NCI-H524 treated with DMSO at 0.1 percent for 48 hours (cell line): ENCODE data around the gene ADAMTS17.

Experiments
- DNase-seq: peaks from one replicate; lab custom pipeline; 2025; lab: John Stamatoyannopoulos, UW

The ADAMTS17 gene

DNA sequence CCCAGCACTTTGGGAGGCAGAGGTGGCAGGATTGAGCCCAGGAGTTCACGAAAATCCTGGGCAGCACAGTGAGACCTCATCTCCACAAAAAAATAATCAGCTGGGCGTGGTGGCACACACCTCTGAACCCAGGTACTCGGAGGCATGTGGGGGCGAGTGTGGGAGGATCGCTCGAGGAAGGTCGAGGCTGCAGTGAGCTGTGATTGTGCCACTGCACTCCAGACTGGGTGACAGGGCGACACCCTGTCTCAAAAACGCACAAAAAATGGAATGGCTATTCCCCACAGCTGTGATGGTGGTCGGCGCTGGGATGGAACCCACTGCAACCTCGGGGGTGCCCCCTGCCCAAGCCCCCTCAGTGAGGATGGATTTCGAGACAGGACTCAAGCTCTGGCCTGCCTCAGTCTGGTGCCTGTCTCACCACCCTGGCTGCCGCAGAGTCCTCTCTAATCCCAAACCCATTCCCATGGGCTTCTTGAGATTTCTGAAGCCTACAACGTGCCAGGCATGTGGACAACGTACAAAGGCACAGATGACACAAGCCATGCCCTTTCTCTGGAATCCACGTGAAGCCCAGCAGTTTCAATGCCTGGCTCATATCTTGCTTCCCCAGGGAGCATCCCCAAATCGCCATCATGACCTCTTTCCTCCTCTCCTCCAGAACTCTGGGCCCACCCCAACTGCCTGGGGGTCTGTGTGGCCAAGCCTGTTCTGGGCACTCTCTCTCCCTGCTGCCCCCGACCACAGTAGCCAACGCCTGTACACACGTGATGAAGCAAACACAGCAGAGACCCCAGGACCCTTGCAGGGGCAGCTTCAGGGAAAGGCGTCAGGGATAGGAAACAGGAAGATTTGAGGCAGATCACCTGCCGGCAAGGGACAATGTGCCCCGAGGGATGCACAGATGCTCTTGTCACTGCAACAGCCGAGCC lies 32.4 kb downstream of the ADAMTS17 start:
- DNase-seq: no peak

DNA sequence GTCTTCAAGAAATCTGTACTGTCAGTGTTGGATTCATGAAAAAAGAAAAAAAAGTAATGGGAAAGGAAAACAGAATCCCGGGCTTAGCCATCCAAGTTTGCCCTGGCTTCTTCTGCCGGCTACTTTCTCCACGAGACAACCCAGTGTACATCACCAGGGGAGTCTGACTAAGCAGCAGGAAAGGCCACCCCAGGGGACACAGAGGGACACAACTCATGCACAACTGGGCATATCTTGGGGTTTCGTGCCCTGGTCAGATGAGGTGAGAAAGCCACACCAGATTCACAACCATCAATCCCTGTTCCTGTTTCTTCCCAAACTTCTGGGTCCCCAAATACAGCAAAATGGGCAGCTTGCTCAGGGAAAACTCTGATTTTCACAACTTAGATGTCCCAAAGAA lies 33.2 kb downstream of the ADAMTS17 start:
- no peak for DNase-seq

DNA sequence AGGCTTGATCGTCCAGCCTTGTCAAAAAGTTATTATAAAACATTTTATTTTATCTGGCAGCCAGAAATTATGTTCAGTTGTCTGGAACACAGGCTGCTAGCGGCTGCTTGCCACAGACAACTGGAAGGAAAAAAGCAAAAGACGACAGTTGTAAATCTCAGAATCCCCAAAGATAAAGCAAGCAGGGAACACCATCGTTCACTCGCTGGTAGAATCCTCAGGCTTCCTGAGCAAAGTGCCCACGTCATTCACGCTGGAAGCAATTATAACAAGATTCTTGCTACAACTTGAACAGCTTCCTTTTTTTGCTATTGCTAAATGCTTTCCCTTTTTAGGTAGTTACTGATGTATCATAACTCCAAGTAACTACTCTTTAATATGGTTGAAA lies 33.6 kb downstream of the ADAMTS17 start:
- no peak for DNase-seq

DNA sequence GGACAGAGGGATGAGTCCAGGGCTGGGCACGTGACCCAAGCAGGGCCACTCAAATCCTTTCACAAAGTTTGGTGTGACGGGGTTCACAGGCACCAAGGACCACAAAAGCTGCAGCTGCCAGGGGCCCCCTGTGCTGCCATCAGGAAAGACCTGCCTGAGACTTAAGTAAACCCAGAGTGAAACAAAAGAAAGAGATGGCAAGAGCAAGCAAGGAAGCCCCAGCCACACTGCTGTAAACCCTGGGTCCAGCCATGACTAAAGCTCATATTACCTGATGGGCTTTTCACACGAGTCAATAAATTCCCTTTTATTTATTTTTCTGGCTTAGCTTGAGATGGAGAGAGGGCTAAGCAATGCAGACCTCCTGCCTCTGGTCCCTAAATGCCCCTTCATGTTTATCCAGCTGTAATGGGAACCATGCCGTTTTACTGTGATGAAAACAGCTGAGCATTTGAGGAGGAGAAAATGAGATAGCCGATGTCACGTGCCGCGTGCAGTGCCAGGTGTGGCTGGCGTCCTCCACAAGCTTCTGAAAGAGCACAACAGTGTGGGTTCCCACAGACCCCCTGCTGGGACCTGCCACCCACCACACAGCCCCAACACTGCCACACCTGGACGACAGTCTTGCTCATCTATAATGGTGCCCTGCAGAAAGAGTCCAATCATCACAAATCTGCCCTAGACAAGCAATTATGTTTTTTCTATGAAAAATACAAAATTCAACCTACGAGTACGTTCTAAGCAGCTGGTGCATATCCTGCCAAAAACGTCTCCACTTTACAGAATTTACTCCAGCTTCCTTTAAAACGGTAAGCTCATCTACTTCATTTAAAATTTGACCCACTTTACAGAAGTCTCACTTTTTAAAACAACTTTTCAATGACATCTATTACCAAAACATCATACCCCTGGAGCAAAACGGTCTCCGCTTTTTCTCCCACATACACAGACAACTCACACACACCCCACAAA lies 34.2 kb downstream of the ADAMTS17 start:
- no peak for DNase-seq

DNA sequence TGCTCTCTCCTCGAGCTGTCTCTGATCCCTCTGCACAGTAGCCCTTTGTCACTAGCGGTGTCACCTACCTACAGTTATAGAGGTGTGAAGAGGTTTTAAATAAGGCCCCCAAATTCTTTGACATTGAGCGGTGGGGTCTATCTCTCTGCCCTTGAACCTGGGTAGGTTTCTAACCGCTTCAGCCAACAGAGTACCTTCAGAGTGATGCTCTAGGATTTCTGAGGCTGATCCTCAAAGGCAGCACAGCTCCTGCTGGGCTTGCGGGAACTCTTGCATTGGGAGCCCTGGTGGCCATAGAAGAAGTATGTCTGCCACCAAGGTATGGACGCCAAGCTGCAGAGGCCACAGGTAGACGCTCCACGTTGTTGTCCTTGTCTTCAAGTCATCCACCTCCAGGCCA lies 35.7 kb downstream of the ADAMTS17 start:
- no peak for DNase-seq

DNA sequence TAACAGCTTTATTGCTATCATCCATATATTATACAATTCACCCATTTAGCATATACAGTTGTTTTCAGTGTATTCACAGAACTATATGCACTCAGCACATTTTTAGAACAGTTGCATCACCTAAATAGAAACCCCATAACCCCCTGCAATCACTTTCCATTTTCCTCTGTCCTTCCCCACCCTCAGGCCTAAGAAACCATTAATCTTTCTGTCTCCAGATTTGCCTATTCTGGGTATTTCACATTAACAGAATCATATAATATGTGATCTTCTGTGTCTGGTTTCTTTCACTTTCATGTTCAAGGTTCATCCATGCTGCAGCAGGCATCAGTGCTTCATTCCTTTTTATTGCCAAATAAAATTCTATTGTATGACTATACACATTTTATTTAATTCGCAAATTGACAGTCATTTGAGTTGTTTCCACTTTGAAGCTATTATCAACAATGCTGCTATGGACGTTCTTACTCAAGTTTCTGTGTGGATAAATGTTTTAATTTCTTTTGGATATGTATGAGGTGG lies 39.8 kb downstream of the ADAMTS17 start:
- no peak for DNase-seq

DNA sequence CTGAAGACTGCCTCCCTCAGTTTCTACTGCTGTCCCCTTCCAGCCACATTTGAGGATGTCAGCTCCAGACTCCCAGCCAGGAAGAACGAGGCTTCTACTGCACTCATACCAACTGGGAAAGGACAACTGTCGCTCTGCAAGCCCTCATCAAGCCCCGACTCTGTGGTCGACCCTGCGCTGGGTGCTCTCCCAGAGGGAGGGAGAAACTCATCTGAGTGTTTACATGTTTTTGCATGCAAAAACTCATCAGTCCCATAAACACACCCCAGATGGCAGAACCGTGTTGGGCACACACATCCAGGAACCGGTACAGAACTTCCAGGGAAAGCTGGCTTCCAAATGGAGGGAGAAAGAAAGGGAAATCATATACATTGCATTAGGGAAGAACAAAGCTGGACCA lies 43.5 kb downstream of the ADAMTS17 start:
- no peak for DNase-seq

DNA sequence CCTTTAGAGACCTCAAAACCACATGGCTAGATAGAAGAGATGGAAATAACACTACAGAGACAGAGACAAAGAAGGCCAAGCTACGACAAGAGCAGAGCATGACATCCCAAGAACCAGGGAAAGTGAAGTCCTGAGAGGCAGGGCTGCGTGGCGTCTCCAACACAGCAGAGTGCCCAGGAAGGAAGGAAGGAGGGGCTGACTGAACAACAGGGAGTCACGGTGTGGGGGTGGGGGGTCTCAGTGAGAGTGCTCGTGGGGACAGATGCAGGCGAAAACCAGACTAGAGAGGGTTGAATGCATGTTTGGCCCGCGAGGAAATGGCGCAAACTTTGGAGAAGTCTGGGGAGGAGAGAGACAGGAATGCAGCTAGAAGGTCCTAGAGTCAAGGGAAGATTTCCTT lies 44.0 kb downstream of the ADAMTS17 start:
- no peak for DNase-seq

DNA sequence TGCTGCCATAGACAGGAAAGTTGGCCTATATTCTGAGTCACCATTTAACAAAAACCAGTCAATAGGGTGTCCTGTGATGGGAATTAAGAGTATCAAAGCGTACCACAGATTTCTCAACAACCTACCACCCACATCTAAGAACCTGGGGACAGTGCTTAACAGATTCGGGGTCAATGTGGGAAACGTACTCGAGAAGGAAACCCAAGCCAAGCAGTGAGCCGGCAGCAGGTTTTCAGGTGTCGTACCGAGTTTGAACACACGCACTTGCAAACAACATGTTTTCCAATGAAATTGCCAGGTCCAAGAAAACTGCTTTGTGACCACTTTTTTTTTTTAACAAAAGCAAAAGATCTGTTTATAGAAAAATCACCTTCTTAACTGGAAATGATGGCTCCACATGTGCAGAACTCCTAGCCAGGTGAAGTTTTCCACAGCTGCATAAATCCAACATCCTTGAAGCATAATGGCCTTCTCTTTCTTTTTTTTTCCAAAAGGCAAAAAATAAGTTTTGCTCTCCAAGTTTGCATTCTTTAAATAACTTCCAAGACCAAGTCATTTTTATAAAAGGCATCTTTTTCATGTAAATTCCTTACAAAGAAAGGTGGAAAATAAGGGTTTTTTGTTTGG lies 45.7 kb downstream of the ADAMTS17 start:
- DNase-seq: no peak

DNA sequence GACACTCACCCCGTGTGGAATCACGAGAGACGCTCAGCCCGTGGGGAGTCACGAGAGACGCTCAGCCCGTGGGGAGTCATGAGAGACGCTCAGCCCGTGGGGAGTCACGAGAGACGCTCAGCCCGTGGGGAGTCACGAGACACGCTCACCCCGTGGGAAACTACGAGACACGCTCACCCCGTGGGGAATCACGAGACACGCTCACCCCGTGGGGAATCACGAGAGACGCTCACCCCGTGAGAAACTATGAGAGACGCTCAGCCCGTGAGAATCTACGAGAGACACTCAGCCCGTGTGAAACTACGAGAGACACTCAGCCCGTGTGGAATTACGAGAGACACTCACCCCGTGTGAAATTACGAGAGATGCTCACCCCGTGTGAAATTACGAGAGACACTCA lies 49.8 kb downstream of the ADAMTS17 start:
- DNase-seq: no peak

DNA sequence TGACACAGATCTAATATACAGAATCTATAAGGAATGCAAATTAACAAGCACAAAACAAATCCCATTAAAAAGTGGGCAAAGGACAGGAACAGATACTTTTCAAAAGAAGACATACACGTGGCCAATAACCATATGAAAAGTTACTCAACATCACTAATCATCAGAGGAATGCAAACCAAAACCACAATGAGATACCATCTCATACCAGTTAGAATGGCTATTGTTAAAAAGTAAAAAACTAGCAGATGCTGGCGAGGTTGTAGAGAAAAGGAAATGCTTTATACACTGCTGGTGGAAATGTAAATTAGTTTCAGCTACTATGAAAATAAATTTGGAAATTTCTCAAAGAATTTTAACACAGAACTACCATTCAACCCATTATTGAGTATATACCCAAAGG lies 50.7 kb downstream of the ADAMTS17 start:
- no peak for DNase-seq

DNA sequence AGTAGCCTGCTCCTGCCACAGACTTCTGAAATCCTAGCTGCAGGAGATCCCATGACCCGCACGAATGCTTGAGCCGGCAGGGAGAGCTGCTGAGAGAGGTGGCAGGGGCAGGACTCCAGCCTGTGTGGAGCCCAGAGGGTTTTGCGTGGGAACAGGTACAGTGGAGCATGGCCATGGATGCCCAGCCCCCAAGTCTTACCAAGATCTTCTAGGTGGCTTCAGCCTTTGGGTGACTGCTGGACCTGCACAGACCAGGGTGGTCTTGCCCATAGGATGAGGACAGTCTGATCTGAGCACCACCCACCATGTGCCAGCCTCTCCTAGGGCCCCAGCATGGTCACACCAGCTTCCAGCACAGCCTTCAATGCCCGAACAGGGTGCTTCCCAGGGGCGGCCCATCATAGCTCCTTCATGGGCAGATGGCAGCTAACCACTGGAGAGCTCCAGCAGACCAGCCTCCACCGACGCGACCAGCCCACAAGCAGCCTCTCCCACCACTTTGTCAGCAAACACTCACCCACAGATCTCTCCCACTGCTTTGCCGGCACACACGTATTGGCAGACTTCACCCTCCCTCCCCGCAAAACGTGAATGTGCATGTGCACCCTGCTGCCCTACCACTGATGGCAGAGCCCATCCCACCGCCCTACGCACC lies 56.0 kb downstream of the ADAMTS17 start:
- no peak for DNase-seq

DNA sequence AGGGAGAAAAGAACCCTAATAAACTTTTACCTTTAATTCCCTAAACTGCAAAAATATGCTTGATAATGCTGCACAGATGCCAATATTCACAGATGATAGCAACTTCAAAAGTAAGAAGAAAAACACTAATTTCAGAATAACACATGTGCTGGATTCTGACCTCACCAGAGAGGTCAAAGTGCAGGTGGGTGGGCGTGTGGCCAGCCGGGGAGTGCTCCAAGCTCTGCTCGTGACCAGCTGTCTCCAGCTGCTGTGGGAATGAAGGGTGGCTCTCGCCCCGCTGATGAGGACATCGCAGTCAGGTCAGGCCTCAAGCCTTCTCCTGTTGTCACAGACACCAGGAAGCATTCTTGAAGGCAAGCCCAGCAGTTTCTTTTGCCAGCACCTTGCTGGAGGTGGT lies 57.1 kb downstream of the ADAMTS17 start:
- no peak for DNase-seq

DNA sequence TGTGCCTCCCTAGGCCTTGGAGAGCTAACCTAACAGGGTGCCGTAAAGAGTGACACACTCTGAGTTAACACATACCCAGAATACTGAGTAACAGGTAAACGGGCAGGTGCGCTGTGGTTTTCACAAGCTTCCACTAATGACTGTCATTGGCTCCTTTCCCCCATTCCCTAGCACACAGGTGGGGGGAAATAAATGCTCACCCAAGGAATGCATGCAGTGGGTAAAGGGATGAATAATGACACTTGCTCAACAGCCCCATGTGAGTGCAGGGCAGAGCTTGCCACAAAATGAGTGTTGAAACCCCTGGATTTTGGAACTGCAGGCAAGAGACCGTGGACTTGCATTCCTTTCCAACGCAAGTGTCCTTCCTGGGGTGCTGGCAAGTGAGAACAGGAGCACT lies 57.6 kb downstream of the ADAMTS17 start:
- DNase-seq: no peak

DNA sequence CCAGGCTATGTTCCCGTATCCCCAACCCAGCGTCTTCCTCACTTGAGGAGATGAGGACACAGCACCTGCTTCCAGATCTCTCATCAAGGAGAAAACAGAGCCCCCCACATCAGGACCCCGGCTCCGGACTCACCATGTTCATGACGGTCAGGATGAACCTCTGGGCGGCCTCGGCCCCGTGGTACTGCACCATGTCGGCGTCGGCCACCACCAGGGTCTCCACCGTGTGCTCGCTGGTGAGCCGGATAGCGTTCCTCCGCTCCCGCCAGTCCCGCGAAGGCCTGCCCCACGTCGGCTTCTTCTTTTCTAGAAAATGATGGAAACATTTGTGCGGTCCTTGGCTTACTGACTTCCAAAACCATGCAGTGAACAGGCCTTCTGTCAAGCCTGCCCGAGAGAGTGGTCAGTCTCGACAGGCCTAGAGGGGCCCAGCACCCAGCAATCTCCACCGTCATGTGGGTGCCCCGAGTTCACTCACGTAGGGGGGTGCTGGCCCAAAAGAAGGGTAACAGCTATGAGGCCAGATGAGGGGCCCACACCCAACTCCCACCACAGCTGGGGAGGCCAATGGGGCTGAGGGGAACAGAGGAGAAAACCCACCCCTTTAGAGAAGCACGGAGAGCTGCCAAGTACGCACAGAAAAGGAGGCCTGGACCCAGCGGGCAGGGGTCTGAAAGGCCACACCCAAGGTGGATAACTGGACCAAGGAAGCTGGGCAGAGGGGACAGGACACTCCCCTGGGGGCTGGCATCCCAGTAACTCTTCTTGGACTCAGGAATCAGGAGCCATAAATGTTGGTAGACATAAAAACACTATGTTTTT lies 60.5 kb downstream of the ADAMTS17 start:
- DNase-seq: no peak

DNA sequence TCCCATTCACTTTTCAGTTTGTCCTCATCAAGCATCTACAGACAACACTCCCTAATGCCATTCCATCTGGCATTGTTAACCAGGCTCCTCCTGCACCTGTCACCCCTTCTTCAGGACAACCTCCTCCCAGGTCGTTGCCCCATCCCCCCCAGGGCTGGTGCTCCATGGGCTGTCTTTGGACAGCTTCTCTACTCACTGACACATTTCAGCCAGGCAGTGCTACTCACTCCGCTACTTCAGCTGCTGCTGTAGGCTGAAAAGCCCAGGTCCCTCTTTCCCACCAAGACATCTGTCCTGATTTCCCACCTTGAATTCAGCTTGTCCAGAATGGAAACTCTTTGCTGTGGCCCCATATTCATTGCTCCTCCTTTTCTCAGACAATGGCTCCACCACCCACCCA lies 61.9 kb downstream of the ADAMTS17 start:
- no peak for DNase-seq

DNA sequence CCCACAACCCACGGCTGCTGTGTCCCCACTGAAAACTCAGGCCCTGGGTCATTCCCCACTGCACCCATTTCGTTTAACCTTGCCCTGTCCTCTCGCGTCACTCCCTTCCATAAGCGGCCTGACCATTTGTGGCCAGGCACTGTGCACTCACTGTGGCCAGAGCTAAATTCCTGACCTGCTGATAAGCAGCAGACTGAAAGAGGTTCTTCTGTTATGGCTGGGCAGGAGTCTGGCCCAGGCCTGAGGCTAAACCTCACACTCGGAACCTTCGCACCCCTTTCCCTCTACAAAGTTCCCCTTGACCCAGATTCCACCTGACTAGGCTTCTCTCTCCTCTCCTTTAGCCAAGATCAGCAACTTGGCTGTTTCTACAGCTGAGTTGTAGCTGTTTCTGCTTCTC lies 62.3 kb downstream of the ADAMTS17 start:
- DNase-seq: no peak

DNA sequence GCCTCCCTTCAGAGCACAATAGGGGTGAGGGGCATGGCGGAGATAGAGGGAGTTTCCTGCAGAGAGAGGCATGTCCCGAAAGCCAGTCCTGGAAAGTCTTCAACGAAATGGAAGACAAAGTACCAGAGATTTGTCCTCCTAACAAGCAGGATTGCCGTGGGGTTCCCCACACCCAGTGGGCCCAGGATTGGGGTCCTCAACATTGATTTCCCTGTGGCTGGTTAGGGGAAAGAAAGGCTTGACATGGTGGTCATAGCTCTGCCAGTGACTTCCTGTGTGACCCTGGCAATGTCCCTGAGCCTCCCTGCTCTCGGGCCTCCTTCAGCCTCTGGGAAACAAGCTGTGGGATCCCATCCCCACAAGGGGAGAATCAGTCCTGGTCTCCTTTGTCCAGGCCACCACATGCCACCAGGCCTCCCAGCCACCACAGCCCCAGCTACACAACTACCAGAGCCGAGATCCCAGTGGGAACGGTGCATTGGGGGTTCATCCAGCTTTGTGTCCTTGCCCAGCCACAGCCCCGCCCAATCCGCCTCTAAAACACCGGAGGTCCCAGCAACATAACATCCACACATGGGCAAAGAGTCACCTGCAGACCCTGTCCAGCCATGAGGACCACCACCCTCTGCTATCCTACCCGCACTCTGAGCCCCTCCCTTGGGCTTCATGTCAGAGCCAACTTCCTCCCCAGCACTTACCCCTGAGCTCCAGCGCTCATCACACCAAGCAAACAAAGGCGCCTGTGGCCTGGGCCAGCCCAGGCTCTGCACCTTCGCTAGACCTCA lies 63.0 kb downstream of the ADAMTS17 start:
- DNase-seq: no peak

DNA sequence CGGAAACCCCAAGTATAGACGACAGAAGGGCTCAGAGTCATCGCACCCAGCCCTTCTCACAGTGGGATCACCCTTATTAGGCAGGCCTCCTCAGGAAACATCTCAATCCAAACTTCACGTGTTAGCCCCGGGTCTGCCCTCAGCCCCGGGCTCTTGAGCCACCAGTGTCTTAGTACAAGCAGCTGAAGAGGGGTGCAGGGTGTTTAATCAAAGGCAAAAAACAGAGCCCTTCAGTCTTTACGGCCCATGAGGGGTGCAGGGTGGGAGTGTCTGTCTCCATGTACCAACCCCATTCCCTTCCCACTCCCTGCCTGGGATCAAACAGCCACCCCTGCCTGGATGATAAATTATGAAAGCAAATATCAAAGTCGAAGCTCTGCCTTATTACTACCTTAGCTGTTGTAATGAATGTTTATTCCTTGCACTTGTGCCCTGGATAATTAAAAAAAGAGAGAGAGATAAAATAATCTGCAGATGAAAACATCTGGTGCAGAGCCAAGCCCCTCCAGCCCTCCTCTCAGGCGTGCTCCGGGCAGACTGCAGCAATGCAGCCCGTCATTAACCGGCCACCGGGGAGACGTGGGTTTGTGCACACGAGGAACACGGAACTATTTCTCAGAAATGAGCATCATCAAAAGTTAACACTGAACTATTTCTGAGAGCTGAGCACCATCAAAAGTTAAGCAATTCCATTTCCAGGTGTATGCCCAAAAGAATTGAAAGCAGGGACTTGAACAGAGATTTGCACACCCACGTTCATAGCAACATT lies 64.5 kb downstream of the ADAMTS17 start:
- DNase-seq: no peak
